Hepatocyte (in vitro differentiated cells): ENCODE results near the gene OPCML.

Experiments used
- CTCF ChIP-seq: fragments of 200-600 bp; sonication (generic); IDR thresholded peaks from 2 replicates; pipeline ENCODE4 v1.5.1; 2016; ENCODE audit warnings: antibody characterized with exemption, mild to moderate bottlenecking; ENCODE audit not compliant: poor library complexity
- EZH2 ChIP-seq: fragments of 200-600 bp; sonication (generic); IDR thresholded peaks from 2 replicates; pipeline ENCODE4 v1.6.1; 2016; ENCODE audit warnings: antibody characterized with exemption, mild to moderate bottlenecking, borderline replicate concordance
- EZH2phosphoT487 ChIP-seq: fragments of 200-600 bp; sonication (generic); IDR thresholded peaks from one replicate; pipeline ENCODE4 v1.6.1; 2018; ENCODE audit warnings: antibody characterized with exemption, mild to moderate bottlenecking, low read depth, moderate library complexity; ENCODE audit not compliant: unreplicated experiment, severe bottlenecking

GRCh38 chr11:133020372-133020714 lies 512.0 kb downstream of the OPCML start:
- no peak for TF ChIP-seq EZH2
- TF ChIP-seq CTCF = no peak
- TF ChIP-seq EZH2phosphoT487 = no peak
